ENCODE data around the gene ITPR2. TPM values are rescaled to one million over a fixed set of nuclear protein-coding genes. Genes with fewer than 3 reads are reported as not detected.

The ITPR2 gene
- total and polyA plus RNA-seq, 2 of the 8 experiments (the other 6 are each of a cell fraction or from before 2014, with no cell fraction given), result 4.1 to 48.3 TPM

DNA sequence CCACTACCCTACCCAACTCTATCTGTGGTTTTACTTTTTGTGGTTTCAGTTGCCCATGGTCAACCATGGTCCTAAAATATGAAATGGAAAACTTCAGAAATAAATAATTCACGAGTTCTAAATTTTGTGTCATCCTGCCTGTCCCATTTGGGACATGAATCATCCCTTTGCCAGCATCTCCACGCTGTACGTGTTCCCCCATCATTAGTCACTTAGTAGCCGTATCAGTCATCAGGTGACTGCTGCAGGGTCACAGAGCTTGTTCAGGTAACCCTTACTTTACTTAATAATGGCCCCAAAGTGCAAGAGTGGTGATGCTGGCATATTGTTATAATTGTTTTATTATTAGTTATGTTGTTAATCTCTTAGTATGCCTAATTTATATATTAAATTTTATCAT, 209.9 kb downstream of the ITPR2 start:
- H3K36me3 ChIP-seq (ENCODE audit: control insufficient read depth in 2 of 4, insufficient read depth in 4 of 4, low read length in 3 of 4), result peaks cover 2 to 24% (median 13%) of the 10 kb centered on the region in 4 experiments; a peak in 7 of 8 replicates
- no peak for FAIRE-seq
- H2BK5ac ChIP-seq (ENCODE audit: low read depth, low read length), result no peak overlapping the region
- H2BK12ac ChIP-seq (ENCODE audit: low read depth, low read length), result no peak overlapping the region
- H3K79me2 ChIP-seq (ENCODE audit: control insufficient read depth in 1 of 2, insufficient read depth in 2 of 2, low read length in 2 of 2), result no peaks in the 10 kb centered on the region
- H3K4ac ChIP-seq (replicated peaks; ENCODE audit: insufficient read length, low read depth, low read length), result no peak overlapping the region
- no peaks in the 10 kb centered on the region for H4K20me1 ChIP-seq (replicated peaks in 1 of 2; ENCODE audit: control insufficient read depth in 1 of 2, insufficient read depth in 2 of 2, low read length in 2 of 2)
- H2BK15ac ChIP-seq (ENCODE audit: low read length), result no peak overlapping the region
- no peak overlapping the region for H4K5ac ChIP-seq (ENCODE audit: insufficient read length, low read depth, low read length)
- H3K79me1 ChIP-seq (ENCODE audit: low read depth, low read length), result no peaks in the 10 kb centered on the region
- no peaks in the 10 kb centered on the region for H3K27me3 ChIP-seq (replicated peaks in 1 of 4; ENCODE audit: control insufficient read depth in 3 of 4, extremely low read depth in 1 of 4, insufficient read depth in 3 of 4, low read length in 3 of 4)
- no peak overlapping the region for H4K8ac ChIP-seq (ENCODE audit: extremely low read depth, insufficient read depth, low read length)
- 95% methylated on average over 4 of the region's 4 CpGs; no CpG with 5 or more reads in 1 of the 2 experiments for WGBS, 2 experiments (ENCODE audit: extremely low coverage in 1 of 2, insufficient coverage in 1 of 2, insufficient read length in 1 of 2, insufficient replicate concordance in 2 of 2, low coverage in 1 of 2, low lambda C conversion rate in 2 of 2, missing lambda C conversion rate in 1 of 2)
- H3K4me3 ChIP-seq (ENCODE audit: extremely low read depth in 1 of 4, insufficient read depth in 2 of 4, low read depth in 3 of 4, low read length in 4 of 4), result no peak overlapping the region
- no peak overlapping the region for H3K9ac ChIP-seq (replicated peaks in 1 of 4; ENCODE audit: extremely low read depth in 1 of 4, low read depth in 3 of 4, low read length in 3 of 4)
- no peak overlapping the region for H2AK5ac ChIP-seq (ENCODE audit: low read depth, low read length)
- H3K23me2 ChIP-seq (ENCODE audit: low read depth, low read length), result no peaks in the 10 kb centered on the region
- ChIA-PET POLR2A (ENCODE audit: partially characterized antibody) (no interaction called here), CTCF (ENCODE audit: partially characterized antibody) (interaction anchor here (0.6 to 2.5 kb wide), 4 partner anchors 9 to 276 kb away, joined by 3 to 13 read pairs (median 7); no protein-coding TSS in a partner anchor)
- H2AFZ ChIP-seq (ENCODE audit: low read length), result no peak overlapping the region
- DNase-seq (ENCODE audit: low read depth in 1 of 2, low spot score in 2 of 2), result no peak
- H3K27ac ChIP-seq (ENCODE audit: low read depth, low read length), result no peak overlapping the region
- no peak overlapping the region for H3K18ac ChIP-seq (ENCODE audit: extremely low read depth, low read length)
- no peak overlapping the region for H2BK20ac ChIP-seq (ENCODE audit: low read length)
- no peak overlapping the region for H3K14ac ChIP-seq (ENCODE audit: insufficient read length)
- H3K23ac ChIP-seq (ENCODE audit: insufficient read length), result no peak overlapping the region
- no peaks in the 10 kb centered on the region for H3K9me3 ChIP-seq (ENCODE audit: insufficient read depth in 2 of 2, low read depth in 1 of 2, low read length in 1 of 2)
- H3K4me2 ChIP-seq (ENCODE audit: insufficient read depth in 1 of 2, low read depth in 2 of 2, low read length in 2 of 2), result no peak overlapping the region
- no peaks in the 10 kb centered on the region for H3K4me1 ChIP-seq (replicated peaks in 1 of 4; ENCODE audit: control insufficient read depth in 3 of 4, insufficient read depth in 4 of 4, low read length in 3 of 4)
- no peak overlapping the region for H3K56ac ChIP-seq (replicated peaks; ENCODE audit: insufficient read length, low read depth, low read length)
- H4K91ac ChIP-seq (replicated peaks; ENCODE audit: insufficient read length, low read length), result no peak overlapping the region
- H2BK120ac ChIP-seq (replicated peaks; ENCODE audit: low read depth, low read length), result no peak overlapping the region
- no peak for TF ChIP-seq TAF7 (optimal IDR thresholded peaks at IDR 0.05; ENCODE audit: borderline replicate concordance, low read depth, low read length)
- no peak for TF ChIP-seq BRCA1 (IDR thresholded peaks at IDR 0.05; ENCODE audit: low read depth, low read length)
- no peak for TF ChIP-seq FOSL1 (IDR thresholded peaks at IDR 0.05; ENCODE audit: insufficient read depth, low read depth, low read length)
- TF ChIP-seq HDAC2 (IDR thresholded peaks at IDR 0.05; ENCODE audit: borderline replicate concordance in 1 of 2, low read depth in 2 of 2, low read length in 2 of 2), result no peak
- no peak for TF ChIP-seq CREB1 (IDR thresholded peaks at IDR 0.05)
- TF ChIP-seq CHD2 (IDR thresholded peaks at IDR 0.05; ENCODE audit: low read length), result no peak
- no peak for TF ChIP-seq POLR2AphosphoS5 (IDR thresholded peaks at IDR 0.05; ENCODE audit: low read depth, low read length)
- no peak for TF ChIP-seq ZNF274 (IDR thresholded peaks at IDR 0.05; ENCODE audit: borderline replicate concordance, extremely low read depth, low read length)
- TF ChIP-seq RAD21 (IDR thresholded peaks at IDR 0.05 in 1 of 2, conservative IDR thresholded peaks at IDR 0.05 in 1 of 2; ENCODE audit: low read depth in 2 of 2, low read length in 2 of 2), result no peak
- no peak for TF ChIP-seq RFX5 (IDR thresholded peaks at IDR 0.05; ENCODE audit: borderline replicate concordance, low read depth, low read length)
- no peak for TF ChIP-seq TAF1 (IDR thresholded peaks at IDR 0.05; ENCODE audit: low read depth, low read length)
- TF ChIP-seq CBX8 (IDR thresholded peaks at IDR 0.05; ENCODE audit: borderline replicate concordance, low read depth, low read length), result no peak
- no peak for TF ChIP-seq SP2 (IDR thresholded peaks at IDR 0.05; ENCODE audit: low read length)
- TF ChIP-seq SIN3A (conservative IDR thresholded peaks at IDR 0.05 in 1 of 2, IDR thresholded peaks at IDR 0.05 in 1 of 2; ENCODE audit: low read depth in 1 of 2, low read length in 2 of 2), result no peak
- no peak for TF ChIP-seq TEAD4 (IDR thresholded peaks at IDR 0.05; ENCODE audit: low read depth, low read length)
